ENCODE results near the gene PCSK9. TPM values are rescaled to one million over a fixed set of nuclear protein-coding genes. Genes with fewer than 3 reads are reported as not detected.

Gene PCSK9
- total and polyA plus RNA-seq, 2 of the 4 experiments (the other 2 are of a cell fraction), result under 0.01 to 0.17 TPM

GRCh38 chr1:55051169-55051568, 11.8 kb downstream of the PCSK9 start:
- ChIA-PET POLR2A (ENCODE audit: unreplicated experiment) (no interaction called here), CTCF (no interaction called here)
- Histone ChIP-seq H3K27ac (ENCODE audit: insufficient read depth, low read length) (no peak overlapping the region), H2BK5ac (ENCODE audit: low read depth, low read length, poor library complexity, severe bottlenecking) (no peak overlapping the region), H2AFZ (replicated peaks; ENCODE audit: low read length, poor library complexity) (no peak overlapping the region), H3K9ac (ENCODE audit: low read depth, low read length) (no peak overlapping the region), H4K8ac (ENCODE audit: low read depth in 2 of 2, low read length in 2 of 2) (no peak overlapping the region), H3K36me3 (ENCODE audit: control insufficient read depth, insufficient read depth, low read length) (no peaks in the 10 kb centered on the region), H3K14ac (replicated peaks; ENCODE audit: low read depth, low read length) (no peak overlapping the region), H3K4me2 (ENCODE audit: low read depth, low read length) (no peak overlapping the region), H3K4me1 (ENCODE audit: control insufficient read depth, insufficient read depth, low read length) (no peaks in the 10 kb centered on the region), H4K5ac (ENCODE audit: low read depth, low read length) (no peak overlapping the region), H2BK20ac (ENCODE audit: low read depth, low read length) (no peak overlapping the region), H3K79me1 (ENCODE audit: low read depth in 1 of 2, low read length in 2 of 2) (no peaks in the 10 kb centered on the region), H3K18ac (ENCODE audit: low read depth, low read length) (no peak overlapping the region), H3K23ac (ENCODE audit: low read depth, low read length) (no peak overlapping the region), H3K9me1 (ENCODE audit: insufficient read depth, low read length) (no peaks in the 10 kb centered on the region), H2BK120ac (ENCODE audit: low read depth, low read length) (no peak overlapping the region), H2AK9ac (replicated peaks; ENCODE audit: low read depth, low read length, poor library complexity) (no peak overlapping the region), H3K4me3 (ENCODE audit: insufficient read depth, low read depth, low read length) (no peak overlapping the region), H2AK5ac (ENCODE audit: low read depth, low read length) (no peak overlapping the region), H3K4ac (ENCODE audit: low read depth, low read length) (no peak overlapping the region), H4K91ac (ENCODE audit: insufficient read depth, low read depth, low read length) (no peak overlapping the region), H3K27me3 (ENCODE audit: control insufficient read depth, insufficient read depth, low read length) (peaks cover 35% of the 10 kb centered on the region), H4K20me1 (ENCODE audit: insufficient read depth, low read length) (no peaks in the 10 kb centered on the region), H3K9me3 (ENCODE audit: control insufficient read depth, insufficient read depth, low read length) (no peaks in the 10 kb centered on the region), H3K56ac (ENCODE audit: extremely low read depth, insufficient read depth, low read length) (no peak overlapping the region), H2BK15ac (ENCODE audit: low read depth, low read length) (no peak overlapping the region)
- no peak for ATAC-seq (ENCODE audit: low read depth)
- no peak for DNase-seq
- dilution Hi-C loops (cut with HindIII; ENCODE audit: low sequenced_read_pairs, unreplicated experiment) (no loop called here), intact Hi-C loops (cut with micrococcal nuclease) (no loop called here), in situ Hi-C loops (cut with MboI; ENCODE audit: low sequenced_read_pairs) (no loop called here)
- TF ChIP-seq CEBPB (IDR thresholded peaks at IDR 0.05; ENCODE audit: low read depth, low read length) (no peak), RAD21 (IDR thresholded peaks at IDR 0.05; ENCODE audit: low read length) (no peak)
- WGBS, 2 experiments (ENCODE audit: extremely low coverage in 2 of 2, insufficient read length in 1 of 2), result 94% methylated on average over 3 of the region's 5 CpGs; no CpG with 5 or more reads in 1 of the 2 experiments
- BruUV-seq (replicated peaks), result no TSS peak

All from IMR-90 (cell line).